ENCODE measurements around the gene LAMB3.
A peak's percentile ranks its signal among the peaks of the same experiment; 100 is the strongest.

Gene LAMB3

GRCh38 chr1:209613400-209614150, 38.6 kb downstream of the LAMB3 start:
- DNase-seq (ENCODE audit: low read depth), result no peak
- TF ChIP-seq, protein P1, sequence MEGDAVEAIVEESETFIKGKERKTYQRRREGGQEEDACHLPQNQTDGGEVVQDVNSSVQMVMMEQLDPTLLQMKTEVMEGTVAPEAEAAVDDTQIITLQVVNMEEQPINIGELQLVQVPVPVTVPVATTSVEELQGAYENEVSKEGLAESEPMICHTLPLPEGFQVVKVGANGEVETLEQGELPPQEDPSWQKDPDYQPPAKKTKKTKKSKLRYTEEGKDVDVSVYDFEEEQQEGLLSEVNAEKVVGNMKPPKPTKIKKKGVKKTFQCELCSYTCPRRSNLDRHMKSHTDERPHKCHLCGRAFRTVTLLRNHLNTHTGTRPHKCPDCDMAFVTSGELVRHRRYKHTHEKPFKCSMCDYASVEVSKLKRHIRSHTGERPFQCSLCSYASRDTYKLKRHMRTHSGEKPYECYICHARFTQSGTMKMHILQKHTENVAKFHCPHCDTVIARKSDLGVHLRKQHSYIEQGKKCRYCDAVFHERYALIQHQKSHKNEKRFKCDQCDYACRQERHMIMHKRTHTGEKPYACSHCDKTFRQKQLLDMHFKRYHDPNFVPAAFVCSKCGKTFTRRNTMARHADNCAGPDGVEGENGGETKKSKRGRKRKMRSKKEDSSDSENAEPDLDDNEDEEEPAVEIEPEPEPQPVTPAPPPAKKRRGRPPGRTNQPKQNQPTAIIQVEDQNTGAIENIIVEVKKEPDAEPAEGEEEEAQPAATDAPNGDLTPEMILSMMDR (IDR thresholded peaks at IDR 0.05; ENCODE audit: low read depth, low read length, missing control alignments), result no peak

GRCh38 chr1:209612646-209613399, 39.4 kb downstream of the LAMB3 start:
- TF ChIP-seq, protein P1 (IDR thresholded peaks at IDR 0.05; ENCODE audit: low read depth, low read length, missing control alignments), result no peak
- no peak overlapping the region for H3K4me3 ChIP-seq (ENCODE audit: low read depth, low read length)
- no peak for DNase-seq (ENCODE audit: low read depth)

More at GRCh38 chr1:209613400-209614150, 38.6 kb downstream of the LAMB3 start:
- H3K4me3 ChIP-seq (ENCODE audit: low read depth, low read length), result no peak overlapping the region

DNA sequence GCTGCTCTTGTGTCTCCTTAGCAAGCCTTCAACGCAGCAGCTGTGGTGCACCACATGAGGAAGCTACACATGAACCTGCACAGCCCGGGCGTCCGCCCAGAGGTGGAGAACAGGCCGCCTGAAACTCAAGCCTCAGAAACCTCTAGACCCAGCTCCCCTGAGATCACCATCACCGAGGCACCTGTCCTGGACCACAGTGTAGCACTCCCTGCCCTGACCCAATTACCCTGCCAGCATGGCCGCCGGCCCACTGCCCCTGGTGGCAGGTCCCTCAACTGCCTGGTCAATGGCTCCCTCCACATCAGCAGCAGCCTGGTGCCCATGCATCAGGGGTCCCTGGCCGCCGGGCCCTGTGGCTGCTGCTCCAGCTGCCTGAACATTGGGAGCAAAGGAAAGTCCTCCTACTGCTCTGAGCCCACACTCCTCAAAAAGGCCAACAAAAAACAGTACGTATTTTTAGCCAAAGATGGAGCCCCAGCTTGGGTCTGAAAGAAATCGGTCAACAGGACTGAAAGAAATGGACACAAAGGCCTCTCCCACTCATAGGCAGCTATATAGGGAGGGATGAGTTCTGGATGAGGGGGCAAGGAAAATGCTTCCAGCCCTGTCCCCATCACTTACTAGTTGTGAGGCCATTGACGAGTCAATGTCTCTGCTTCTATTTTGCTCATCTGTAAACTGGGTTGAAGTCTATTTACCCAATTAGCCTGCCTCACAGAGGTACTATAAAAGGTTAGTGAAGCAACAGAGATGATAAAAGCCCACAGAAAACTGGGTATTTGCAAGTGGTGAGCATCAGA, 40.3 kb downstream of the LAMB3 start:
- H3K4me3 ChIP-seq (ENCODE audit: low read depth, low read length), result no peak overlapping the region
- no peak for DNase-seq (ENCODE audit: low read depth)
- TF ChIP-seq, protein P1 (IDR thresholded peaks at IDR 0.05; ENCODE audit: low read depth, low read length, missing control alignments), result peak; percentile 36

- TF ChIP-seq, protein P1 (IDR thresholded peaks at IDR 0.05; ENCODE audit: low read depth, low read length, missing control alignments), result no peak
- no peak overlapping the region for H3K4me3 ChIP-seq (ENCODE audit: low read depth, low read length)
- DNase-seq (ENCODE audit: low read depth), result no peak
Observed at GRCh38 chr1:209610631-209610905, 41.7 kb downstream of the LAMB3 start.

- TF ChIP-seq, protein P1 (IDR thresholded peaks at IDR 0.05; ENCODE audit: low read depth, low read length, missing control alignments), result no peak
- H3K4me3 ChIP-seq (ENCODE audit: low read depth, low read length), result no peak overlapping the region
- no peak for DNase-seq (ENCODE audit: low read depth)
Observed at GRCh38 chr1:209609791-209610630, 42.2 kb downstream of the LAMB3 start.

DNA sequence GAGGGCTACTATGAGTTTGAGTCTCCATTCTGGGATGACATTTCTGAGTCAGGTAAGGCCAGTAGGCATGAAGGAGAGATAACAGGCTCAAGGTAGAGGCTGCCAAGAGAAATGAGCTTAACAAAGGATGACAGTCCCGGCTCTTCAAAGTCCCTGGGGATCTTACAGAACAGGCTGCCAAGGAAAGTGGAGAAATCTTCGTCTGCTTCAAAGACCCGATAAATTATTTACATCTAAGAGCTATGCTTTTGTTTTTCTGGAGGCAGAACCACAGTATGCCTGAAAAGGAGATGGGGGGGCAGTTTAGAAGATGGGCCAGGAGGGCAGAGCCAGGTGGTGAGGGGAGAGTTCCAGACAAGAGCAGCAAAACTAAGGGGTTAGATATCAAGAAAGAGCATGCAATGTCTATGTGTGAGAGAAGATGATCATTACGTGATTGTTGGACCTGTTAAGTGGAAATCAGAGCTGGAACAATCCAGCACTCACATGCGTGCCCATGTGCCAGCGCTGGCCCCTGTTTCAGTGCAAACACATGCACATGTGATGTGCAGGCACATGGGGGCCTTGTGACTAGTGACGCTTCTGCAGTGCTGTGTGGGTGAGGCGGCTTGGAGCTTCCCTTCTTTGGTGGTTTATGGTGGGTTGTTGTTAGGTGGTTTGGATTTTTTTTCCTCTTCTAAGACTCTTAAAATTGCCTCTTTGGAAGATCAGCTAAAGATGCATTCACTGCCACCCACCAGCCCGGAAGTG, 43.0 kb downstream of the LAMB3 start:
- TF ChIP-seq, protein P1 (IDR thresholded peaks at IDR 0.05; ENCODE audit: low read depth, low read length, missing control alignments), result no peak
- DNase-seq (ENCODE audit: low read depth), result no peak
- no peak overlapping the region for H3K4me3 ChIP-seq (ENCODE audit: low read depth, low read length)

All from GM12864 (cell line).